HG03280 (cell line): ENCODE measurements around the gene C11orf24.

Experiments
- ATAC-seq: cut with Tn5 transposase; IDR thresholded peaks from one replicate; pipeline ENCODE4 v1.9.1; 2021; ENCODE audit warnings: mild to moderate bottlenecking, moderate library complexity; ENCODE audit not compliant: unreplicated experiment

Gene C11orf24

GRCh38 chr11:68271781-68272608 is at the start of gene C11orf24:
Gene C11orf24, minus strand, starts transcription at chr11:68271973. Its CDS starts 8,206 bp downstream, at chr11:68263767.
- peak; percentile 69 for ATAC-seq

DNA sequence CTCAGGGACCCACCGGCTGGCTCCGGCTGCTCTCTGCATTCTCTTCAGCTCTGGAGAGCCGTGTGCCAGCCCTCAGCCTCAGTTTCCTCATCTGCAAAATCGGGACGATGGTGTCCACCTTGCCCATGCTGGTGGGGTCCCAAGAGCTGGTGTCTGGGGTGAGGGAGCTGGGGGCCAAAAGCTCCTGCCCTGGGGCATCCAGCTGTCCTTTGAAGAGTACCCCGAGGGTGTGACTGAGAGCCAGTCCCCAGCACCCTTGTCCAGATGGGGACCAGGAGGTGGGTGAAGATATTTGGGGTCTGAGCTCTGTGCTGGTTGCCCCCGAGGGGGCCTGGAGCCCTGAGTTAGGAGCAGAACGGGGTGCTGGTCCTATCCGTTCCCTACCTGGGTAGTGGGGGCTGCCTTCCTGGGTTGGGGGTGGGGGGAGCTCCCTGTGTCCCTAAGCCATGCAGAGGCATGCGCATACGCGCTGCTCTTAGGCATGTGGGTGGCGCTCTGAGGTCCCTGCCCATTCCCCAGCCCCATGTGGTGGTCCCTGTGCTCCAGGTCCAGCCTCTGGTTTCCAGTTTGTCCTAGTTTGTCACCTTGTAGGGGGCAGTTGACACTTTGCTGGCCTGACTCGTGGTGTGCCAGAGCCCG is 45.5 kb upstream of the C11orf24 start:
- no peak for ATAC-seq

GRCh38 chr11:68315171-68315920 is 43.6 kb upstream of the C11orf24 start:
- ATAC-seq: no peak

- ATAC-seq: no peak
Measured at GRCh38 chr11:68314203-68315170, 42.7 kb upstream of the C11orf24 start.

GRCh38 chr11:68313574-68314202 is 41.9 kb upstream of the C11orf24 start:
- ATAC-seq: no peak

DNA sequence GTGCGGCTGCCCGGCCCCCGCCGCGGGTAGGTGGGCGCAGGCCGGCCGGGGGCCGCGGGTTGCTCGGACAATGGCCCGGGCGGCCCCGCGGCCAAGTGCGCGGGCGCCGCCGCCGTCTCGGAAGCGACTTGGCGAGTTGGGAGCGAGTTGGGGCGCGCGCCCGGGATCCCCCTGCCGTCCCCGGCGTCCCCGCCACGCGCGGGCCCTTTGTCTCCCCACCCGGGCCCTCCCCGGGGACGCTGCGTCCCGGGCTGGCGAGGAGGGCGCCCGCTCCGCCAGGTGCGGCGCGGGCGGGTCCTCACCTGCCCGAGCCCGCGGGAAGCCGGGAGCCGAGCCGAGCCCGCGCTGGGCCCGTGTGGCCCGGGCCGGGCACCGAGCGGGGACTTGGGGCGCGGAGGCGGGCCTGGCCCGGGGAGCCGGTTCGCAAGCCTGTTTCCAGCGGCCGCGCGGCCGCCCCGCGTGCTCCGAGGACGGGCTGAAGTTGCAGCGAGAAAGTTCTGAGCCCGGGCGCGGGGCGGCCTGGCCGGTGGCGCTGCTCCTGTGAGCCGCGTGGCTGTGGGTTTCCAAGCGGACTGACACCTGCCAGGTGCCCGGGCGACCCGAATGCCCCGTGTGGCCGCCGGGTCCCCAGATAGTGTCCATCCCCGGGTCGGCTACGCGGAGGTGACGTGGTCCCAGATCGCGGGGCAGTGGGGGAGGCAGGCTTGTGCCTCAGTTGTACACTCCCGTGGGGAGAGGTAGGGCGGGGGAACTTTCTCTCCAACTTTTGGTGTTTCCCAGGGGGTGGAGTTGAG is 41.2 kb upstream of the C11orf24 start:
- ATAC-seq: no peak

DNA sequence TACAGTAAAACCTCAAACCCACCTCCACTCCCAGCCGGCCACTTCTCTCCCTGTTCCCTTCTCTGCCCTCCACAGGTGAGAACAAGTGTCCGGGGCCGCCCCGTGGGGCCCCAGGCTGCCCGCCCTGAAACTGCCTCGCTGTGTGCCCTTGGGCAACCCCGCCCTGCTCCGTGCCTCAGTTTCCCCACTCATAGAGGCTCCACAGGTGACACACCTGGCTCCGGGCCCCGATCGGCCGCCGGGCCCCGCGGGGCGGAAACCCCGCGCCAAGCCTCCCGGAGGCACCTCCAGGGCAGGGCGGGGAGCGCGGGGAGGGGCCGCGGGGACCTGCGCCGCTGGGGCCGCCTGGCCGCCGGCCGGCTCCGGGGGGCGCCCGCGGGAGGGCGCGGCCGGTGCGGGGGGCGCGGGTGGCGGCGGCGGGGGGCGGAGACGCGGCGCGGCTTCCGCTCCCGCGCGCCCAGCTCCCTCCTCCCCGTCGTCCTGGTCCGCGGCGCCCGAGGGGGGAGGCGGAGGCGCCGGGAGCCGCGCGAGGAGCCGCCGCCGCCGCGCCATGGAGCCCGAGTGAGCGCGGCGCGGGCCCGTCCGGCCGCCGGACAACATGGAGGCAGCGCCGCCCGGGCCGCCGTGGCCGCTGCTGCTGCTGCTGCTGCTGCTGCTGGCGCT is 40.5 kb upstream of the C11orf24 start, which contains the start of gene LRP5:
Gene LRP5 (plus strand): TSS at position 475 of the 663 bp plus-strand sequence. CDS start 124 bp downstream, at position 599.
- ATAC-seq: no peak

- no peak for ATAC-seq
Measured at GRCh38 chr11:68311160-68312116, 39.7 kb upstream of the C11orf24 start.

GRCh38 chr11:68309621-68310185 is 37.9 kb upstream of the C11orf24 start:
- ATAC-seq: no peak

- ATAC-seq: no peak
Measured at GRCh38 chr11:68308068-68308467, 36.3 kb upstream of the C11orf24 start.

GRCh38 chr11:68306636-68307035 is 34.9 kb upstream of the C11orf24 start:
- ATAC-seq: no peak

- ATAC-seq: no peak
Measured at GRCh38 chr11:68303982-68304780, 32.4 kb upstream of the C11orf24 start.

DNA sequence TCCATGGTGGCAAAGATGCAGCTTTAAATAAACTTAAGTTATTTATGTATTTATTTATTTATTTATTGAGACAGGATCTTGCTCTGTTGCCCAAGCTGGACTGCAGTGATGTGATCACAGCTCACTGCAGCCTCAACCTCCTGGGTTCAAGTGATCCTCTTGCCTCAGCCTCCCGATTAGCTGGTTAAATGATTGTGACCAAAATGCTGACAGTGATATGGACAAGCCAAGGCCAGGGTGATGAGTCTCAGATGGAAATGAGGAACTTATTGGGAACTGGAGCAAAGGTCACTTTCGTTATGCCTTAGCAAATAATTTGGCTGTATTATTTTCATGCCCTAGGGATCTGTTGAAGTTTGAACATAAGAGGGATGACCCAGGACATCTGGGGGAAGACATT is 31.3 kb upstream of the C11orf24 start:
- no peak for ATAC-seq

GRCh38 chr11:68302670-68303069 is 30.9 kb upstream of the C11orf24 start:
- no peak for ATAC-seq

GRCh38 chr11:68302256-68302655 is 30.5 kb upstream of the C11orf24 start:
- no peak for ATAC-seq
